Kasumi-1 (cell line): ENCODE data around the gene GP9.
"Not testable (repeated sequence)": the region's sequence is repeated elsewhere in the genome, so short reads cannot be mapped to it uniquely, and the experiment has no call there.

ENCODE experiments used
- DNase-seq, 2 experiments: peaks; one replicate each; lab custom pipeline; 2025; lab: John Stamatoyannopoulos, UW

Gene GP9

DNA sequence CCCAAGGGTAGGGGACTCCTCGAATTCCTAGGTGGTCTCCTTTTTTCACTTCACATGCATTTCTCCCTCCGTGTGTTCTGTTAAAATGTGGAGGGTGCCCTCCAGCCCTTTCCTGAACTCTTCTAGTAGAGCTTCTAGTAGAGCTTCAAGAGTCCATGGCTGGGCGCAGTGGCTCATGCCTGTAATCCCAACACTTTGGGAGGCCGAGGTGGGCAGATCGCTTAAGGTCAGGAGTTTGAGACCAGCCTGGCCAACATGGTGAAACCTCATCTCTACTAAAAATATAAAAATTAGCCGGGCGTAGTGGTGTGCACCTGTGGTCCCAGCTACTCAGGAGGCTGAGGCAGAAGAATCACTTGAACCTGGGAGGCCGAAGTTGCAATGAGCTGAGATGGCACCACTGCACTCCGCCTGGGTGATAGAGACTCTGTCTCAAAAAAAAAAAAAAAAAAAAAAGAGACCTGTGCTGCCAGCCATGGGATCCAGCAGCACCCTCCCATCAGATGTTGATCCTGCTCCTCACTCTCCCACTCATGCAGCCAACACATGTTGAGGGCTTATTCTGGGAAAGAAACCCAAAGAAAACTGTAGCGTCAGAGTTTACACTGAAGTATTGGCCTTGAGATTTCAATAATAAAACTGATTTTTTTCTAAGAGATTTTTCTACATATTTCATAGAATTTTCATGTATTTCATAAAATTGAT, 50.6 kb downstream of the GP9 start:
- not testable (repeated sequence) for DNase-seq
